GM19025 (cell line): Measurements from ENCODE around the gene AHDC1.

Experiments
- ATAC-seq: cut with Tn5 transposase; IDR thresholded peaks from one replicate; pipeline ENCODE4 v1.9.1; 2021; ENCODE audit warnings: mild to moderate bottlenecking, low read depth, moderate library complexity; ENCODE audit not compliant: unreplicated experiment

The AHDC1 gene

GRCh38 chr1:27522432-27523336 lies 81.3 kb downstream of the AHDC1 start:
- no peak for ATAC-seq

GRCh38 chr1:27521861-27522431 lies 82.0 kb downstream of the AHDC1 start:
- ATAC-seq = no peak

DNA sequence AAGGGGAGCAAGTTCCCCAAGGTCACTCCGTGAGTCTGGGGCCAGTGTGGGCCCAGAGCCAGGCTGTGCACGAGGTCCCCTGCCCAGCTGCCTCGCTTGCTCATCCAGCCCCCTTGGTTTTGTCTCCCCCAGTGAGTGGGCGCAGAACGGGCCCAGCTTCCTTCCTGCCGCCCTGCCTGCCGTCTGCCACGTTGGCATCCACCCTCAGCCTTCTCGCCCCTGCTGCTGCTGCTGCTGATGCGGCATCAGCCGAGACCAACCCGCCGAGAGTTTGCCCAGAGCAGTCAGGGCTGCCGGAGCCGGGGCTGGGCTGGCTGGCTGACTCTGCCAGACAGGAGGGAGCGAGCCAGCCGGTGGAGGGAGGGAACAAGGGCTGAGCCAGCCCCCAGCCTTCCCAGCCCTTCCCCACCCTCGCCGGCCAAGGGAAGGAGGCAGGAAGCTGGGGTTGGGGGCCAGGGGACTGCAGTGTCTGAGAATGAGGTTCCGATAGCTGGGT lies 82.6 kb downstream of the AHDC1 start:
- no peak for ATAC-seq

GRCh38 chr1:27520651-27521050 lies 83.3 kb downstream of the AHDC1 start:
- no peak for ATAC-seq

- no peak for ATAC-seq
These were observed 84.3 kb downstream of the AHDC1 start for GRCh38 chr1:27519331-27520258.

- ATAC-seq = no peak
These were observed 85.1 kb downstream of the AHDC1 start for GRCh38 chr1:27518808-27519207.

- no peak for ATAC-seq
These were observed 85.8 kb downstream of the AHDC1 start for GRCh38 chr1:27517907-27518718.

DNA sequence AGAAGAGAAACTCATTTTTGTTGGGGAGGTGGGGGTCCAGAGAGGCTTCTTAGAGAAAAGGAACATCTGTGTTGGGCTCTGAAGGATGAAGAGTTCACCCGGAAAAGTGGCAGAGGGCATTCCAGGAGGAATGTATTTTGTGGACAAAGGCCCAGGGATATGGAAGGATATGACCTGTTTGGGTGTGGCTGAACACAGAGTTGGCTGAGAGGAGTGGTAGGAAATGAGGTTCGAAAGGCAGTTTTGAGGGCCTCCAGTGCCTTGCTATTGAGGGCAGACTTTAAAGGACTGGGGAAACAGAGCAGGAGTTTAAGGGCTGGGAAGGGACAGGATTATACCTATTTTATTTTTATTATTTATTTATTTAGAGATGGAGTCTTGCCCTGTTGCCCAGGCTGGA lies 86.6 kb downstream of the AHDC1 start:
- no peak for ATAC-seq

DNA sequence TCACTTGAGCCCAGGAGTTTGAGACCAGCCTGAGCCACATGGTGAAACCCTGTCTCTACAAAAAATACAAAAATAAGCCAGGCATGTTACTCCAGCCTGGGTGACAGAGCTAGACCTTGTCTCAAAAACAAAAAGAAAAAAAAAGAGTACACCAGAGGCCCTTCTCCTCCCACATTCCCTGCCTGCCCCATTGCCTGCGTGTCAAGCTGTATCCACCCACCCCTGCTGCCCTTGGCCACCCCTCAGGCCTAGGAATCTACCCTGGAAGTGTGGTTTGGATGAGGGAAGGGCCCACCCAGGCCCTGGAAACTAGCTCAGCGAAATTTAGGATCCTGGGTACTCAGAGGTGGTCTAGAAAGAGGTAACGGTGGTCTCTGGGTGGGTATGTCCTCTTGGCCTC lies 88.3 kb downstream of the AHDC1 start:
- no peak for ATAC-seq

GRCh38 chr1:27513958-27514357 lies 90.0 kb downstream of the AHDC1 start:
- no peak for ATAC-seq

GRCh38 chr1:27513528-27513927 lies 90.4 kb downstream of the AHDC1 start:
- no peak for ATAC-seq

DNA sequence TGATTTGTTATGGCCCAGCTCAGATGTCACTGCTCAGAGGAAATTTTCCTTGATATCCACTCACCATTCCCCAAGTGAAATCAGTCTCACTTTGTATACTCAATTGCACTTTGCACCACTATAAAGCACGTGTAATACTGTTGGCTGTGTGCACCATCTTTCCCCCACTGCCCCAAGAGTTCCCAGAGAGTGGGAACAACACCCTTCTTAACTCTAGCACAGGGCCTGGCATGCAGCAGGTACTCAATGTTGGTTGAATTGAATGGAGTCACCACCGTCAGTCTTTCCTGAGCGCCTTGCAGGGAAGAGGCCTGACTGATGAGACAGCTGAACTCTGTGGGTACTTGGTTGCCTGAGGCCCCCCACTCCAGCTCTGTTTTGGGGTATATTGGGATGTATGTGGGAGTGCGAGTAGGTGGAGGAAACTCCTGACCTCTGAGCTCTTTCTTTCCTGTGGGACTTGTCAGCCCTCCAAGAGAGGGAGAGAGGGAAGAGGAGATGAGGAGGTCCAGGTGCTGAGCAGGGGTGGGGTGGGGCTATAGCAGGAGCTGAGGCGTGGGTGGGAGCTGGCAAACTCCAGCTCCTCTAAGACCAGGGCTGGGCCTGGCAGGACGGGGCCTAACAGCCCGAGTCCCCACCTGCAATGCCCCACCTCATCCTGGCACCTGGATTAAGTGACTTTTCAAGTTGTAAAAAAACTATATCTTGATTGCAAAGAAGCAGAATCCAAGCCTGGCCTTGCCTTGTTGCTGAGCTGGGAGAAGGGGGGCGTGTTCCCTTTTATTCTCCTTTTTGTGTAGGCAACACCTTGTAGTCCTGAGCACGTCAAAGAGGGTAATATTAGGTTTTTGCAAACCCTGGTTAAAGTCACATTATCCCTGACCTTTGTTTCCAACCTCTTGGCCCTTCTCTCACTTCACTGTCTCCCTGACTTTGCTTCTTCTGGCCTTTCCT lies 94.5 kb downstream of the AHDC1 start:
- ATAC-seq = no peak

- ATAC-seq = no peak
These were observed 95.8 kb downstream of the AHDC1 start for GRCh38 chr1:27507960-27508665.

DNA sequence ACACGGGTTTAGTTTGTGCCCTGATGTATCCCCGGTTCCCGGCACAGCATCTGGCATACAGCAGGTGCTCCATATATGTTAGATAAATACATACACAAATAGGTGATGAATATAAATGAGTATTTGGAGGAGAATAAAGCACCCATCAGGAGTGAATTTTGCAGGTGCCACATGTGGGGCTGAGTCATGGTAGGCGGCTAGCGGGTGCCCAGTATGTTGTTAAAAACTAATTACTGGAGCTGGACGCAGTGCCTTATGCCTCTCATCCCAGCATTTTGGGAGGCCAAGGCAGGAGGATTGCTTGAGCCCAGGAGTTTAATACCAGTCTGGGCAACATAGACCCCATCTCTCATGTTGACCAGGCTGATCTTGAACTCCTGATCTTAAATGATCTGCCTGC lies 97.2 kb downstream of the AHDC1 start:
- ATAC-seq = no peak

GRCh38 chr1:27505420-27505680 lies 98.6 kb downstream of the AHDC1 start:
- no peak for ATAC-seq

GRCh38 chr1:27504588-27505419 lies 99.1 kb downstream of the AHDC1 start:
- ATAC-seq = no peak

- no peak for ATAC-seq
These were observed 99.9 kb downstream of the AHDC1 start for GRCh38 chr1:27503844-27504587.
